Esophagus squamous epithelium (tissue), 4 donors: ENCODE data around the gene SNRNP25.

Experiments
- POLR2A ChIP-seq, 4 donors: fragments of 450-650 bp; IDR thresholded peaks; one replicate each; pipeline ENCODE4 v1.6.1; 2017; ENCODE audit warnings: antibody characterized with exemption in 4 of 4, mild to moderate bottlenecking in 4 of 4, moderate library complexity in 3 of 4
- TF ChIP-seq, protein P1 (sequence below), 6 experiments: fragments of 450-650 bp in 4 of 6; fragments of 200-600 bp in 2 of 6; sonication (generic) in 2 of 6; IDR thresholded peaks; one replicate each; pipeline ENCODE4 v1.5.1; 2016 to 2019; ENCODE audit warnings: antibody characterized with exemption in 6 of 6, mild to moderate bottlenecking in 4 of 6, moderate library complexity in 4 of 6

DNA sequence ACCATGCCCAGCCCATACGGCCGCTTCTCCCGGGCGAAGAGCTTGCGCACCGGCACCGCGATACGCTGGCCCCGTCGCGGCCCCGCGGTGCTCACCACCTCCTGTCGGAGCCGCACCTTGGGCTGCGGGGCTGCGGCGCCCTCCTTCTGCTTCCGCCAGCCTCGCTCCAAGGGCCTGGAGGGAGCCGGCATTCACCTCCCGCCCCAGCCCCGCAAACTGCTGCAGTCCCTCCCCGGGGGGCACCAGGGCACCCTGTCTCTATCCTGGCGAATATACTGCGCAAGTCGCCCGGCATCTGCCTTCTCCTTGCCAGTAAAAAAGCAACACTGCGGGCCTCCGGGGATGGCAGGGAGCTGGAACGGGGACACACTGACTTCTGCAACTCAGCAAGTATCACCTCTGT lies 8.3 kb downstream of the SNRNP25 start:
- TF ChIP-seq, protein P1, sequence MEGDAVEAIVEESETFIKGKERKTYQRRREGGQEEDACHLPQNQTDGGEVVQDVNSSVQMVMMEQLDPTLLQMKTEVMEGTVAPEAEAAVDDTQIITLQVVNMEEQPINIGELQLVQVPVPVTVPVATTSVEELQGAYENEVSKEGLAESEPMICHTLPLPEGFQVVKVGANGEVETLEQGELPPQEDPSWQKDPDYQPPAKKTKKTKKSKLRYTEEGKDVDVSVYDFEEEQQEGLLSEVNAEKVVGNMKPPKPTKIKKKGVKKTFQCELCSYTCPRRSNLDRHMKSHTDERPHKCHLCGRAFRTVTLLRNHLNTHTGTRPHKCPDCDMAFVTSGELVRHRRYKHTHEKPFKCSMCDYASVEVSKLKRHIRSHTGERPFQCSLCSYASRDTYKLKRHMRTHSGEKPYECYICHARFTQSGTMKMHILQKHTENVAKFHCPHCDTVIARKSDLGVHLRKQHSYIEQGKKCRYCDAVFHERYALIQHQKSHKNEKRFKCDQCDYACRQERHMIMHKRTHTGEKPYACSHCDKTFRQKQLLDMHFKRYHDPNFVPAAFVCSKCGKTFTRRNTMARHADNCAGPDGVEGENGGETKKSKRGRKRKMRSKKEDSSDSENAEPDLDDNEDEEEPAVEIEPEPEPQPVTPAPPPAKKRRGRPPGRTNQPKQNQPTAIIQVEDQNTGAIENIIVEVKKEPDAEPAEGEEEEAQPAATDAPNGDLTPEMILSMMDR (IDR thresholded peaks at IDR 0.05), result no peak
- TF ChIP-seq POLR2A (IDR thresholded peaks at IDR 0.05), result no peak
